Fibroblast of pulmonary artery (primary cell): ENCODE measurements around the gene TC2N.

Source experiments
- DNase-seq: peaks from one replicate; pipeline ENCODE4 v3.0.0-alpha.2; 2010; ENCODE audit warnings: low read depth
- H3K4me3 ChIP-seq: replicated peaks from 2 replicates; pipeline ENCODE4 v1.5.1; 2011; ENCODE audit warnings: low read depth, mild to moderate bottlenecking, control low read depth, low read length, moderate library complexity
- TF ChIP-seq, protein P1 (sequence below): IDR thresholded peaks from 2 replicates; pipeline ENCODE4 v1.5.1; 2011; ENCODE audit warnings: mild to moderate bottlenecking, control low read depth, low read length, inconsistent platforms; ENCODE audit errors: missing control alignments

The TC2N gene

DNA sequence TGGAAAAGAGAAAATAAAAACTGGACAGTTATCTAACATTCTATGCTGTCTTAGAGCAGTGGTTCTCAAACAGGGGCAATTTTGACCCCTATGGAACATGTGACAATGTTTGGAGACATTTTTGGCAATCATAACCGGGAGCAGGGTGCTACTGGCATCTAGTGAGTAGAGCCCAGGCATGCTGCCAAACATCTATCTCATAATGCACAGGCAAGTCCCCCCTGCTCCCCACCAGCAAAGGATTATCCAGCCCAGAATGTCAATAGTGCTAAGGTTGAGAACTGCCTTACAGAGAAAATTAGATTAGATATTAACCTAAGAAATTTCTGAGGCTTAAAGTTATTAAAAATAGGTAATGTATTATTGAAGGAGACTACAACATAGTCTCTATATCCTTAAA is 112.5 kb downstream of the TC2N start:
- DNase-seq = no peak
- TF ChIP-seq, protein P1, sequence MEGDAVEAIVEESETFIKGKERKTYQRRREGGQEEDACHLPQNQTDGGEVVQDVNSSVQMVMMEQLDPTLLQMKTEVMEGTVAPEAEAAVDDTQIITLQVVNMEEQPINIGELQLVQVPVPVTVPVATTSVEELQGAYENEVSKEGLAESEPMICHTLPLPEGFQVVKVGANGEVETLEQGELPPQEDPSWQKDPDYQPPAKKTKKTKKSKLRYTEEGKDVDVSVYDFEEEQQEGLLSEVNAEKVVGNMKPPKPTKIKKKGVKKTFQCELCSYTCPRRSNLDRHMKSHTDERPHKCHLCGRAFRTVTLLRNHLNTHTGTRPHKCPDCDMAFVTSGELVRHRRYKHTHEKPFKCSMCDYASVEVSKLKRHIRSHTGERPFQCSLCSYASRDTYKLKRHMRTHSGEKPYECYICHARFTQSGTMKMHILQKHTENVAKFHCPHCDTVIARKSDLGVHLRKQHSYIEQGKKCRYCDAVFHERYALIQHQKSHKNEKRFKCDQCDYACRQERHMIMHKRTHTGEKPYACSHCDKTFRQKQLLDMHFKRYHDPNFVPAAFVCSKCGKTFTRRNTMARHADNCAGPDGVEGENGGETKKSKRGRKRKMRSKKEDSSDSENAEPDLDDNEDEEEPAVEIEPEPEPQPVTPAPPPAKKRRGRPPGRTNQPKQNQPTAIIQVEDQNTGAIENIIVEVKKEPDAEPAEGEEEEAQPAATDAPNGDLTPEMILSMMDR = no peak
- H3K4me3 ChIP-seq = no peak overlapping the region

DNA sequence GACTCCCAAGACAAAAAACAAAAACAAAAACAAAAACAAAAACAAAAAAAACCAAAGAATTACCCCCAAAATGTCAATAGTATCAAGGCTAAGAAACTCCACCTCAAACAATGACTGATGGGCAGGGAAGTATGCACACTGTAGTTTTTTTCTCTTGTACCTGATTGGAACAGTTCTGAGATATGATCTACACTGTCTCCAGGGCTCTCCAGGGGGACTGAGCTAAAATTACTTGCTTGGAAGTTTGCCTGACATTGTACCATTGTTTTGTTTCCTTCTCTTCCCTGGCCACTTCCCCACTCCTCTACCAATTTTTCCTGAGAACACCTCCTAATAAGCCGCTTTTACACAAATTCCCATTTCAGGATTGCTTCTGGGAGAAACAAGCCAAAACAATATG is 113.2 kb downstream of the TC2N start:
- TF ChIP-seq, protein P1 = no peak
- no peak for DNase-seq
- no peak overlapping the region for H3K4me3 ChIP-seq

DNA sequence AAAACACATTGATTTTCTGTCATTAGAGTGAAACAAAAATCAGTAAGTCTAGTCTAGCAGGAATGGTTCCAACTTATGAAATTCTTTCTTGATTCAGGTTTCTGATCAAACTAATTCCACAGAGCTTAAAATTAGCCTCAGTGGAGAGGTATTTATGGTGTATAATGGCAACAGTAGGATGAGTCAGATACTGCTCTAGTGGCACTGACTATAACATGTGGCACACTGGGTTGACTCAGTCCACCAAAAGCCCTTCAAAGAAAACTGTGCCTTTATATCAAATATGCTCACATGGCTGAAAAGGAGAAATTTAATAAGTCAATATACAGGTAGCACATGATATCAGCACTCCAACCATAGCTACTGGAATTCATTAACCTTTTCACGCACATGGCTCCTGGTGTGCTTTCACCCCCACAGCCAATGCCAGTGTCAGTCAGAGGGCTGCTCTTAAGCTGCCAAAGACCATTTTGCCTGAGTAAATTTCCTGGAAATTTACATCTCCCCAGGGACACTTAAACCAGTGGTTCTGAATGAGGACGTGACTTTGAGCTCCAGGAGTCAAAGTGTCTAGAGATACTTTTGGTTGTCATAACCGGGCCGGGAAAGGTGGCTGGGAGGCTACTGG is 113.7 kb downstream of the TC2N start:
- no peak for DNase-seq
- TF ChIP-seq, protein P1 = no peak
- no peak overlapping the region for H3K4me3 ChIP-seq

DNA sequence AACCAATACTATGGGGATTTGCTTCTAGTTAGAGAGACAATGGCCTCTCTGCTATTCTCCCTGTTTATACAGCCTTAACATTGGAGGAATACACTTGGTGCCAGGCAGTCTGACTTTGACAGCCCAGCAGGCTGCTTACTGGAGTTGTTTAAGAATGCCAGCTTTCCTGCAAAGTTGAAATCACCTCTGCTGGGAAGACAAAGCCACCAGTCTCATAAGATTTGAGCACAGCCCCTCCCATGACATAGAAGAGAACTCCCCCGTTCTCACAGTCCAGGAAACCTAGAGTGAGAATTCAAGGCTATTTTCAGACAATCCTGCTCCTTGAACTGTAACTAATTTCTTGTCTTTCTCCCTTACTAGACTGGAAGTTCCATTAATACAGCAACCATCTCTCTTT is 114.4 kb downstream of the TC2N start:
- DNase-seq = no peak
- no peak overlapping the region for H3K4me3 ChIP-seq
- TF ChIP-seq, protein P1 = no peak

DNA sequence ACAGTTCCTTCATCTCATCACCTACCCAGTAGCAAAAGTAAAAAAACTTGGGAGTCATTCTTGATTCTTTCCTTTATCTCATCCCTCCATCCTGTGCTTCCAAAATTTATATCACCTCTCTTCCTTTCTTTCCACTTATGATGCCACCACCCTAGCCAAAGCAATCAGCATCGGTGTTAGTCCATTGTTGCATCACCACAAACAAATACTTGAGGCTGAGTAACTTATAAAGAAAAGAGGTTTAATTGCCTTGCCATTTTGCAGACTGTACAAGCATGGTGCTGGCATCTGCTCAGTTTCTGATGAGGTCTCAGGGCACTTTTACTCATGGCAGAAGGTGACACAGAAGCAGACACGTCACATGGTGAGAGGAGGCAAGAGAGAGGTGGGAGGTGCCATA is 115.6 kb downstream of the TC2N start:
- TF ChIP-seq, protein P1 = no peak
- DNase-seq = no peak
- H3K4me3 ChIP-seq = no peak overlapping the region

DNA sequence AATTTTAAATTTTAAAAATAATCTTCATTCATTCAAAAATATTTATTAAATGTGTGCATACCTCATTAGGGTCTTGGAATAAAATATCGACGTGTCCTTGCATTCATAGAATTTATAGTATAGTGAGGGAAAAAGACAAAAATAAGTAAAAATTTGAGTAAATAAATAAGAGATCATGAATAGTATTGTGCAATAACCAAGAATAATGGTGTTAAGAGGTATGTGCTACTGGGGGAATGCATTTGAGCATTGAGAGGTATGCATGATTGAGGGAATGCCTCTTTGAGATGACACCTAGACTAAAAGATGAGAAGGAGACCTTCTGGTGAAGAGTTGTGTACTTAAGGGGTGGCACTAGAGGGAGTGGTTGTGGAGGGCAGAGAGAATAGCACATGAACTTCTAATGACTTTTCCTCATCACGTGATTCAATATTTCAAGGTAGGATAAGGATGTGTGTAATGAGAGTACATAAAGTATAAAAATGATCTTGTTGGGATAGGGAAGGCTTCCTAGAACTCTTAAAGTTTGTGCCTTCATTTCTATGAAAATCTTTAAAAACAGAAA is 116.6 kb downstream of the TC2N start:
- DNase-seq = no peak
- TF ChIP-seq, protein P1 = no peak
- no peak overlapping the region for H3K4me3 ChIP-seq

DNA sequence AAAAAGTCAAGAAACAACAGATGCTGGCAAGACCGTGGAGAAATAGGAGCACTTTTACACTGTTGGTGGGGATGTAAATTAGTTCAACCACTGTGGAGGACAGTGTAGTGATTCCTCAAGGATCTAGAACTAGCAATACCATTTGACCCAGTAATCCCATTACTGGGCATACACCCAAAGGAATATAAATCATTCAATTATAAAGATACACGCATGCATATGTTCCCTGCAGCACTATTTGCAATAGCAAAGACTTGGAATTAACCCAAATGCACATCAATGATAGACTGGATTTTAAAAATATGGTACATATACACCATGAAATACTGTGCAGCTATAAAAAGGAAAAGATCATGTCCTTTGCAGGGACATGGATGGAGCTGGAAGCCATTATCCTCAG is 117.5 kb downstream of the TC2N start:
- no peak for DNase-seq
- H3K4me3 ChIP-seq = no peak overlapping the region
- TF ChIP-seq, protein P1 = no peak
